SK-N-SH (cell line): ENCODE measurements around the gene UCHL3. TPM values are rescaled to one million over a fixed set of nuclear protein-coding genes. Genes with fewer than 3 reads are reported as not detected.
A peak's percentile ranks its signal among the peaks of the same experiment; 100 is the strongest.

ENCODE experiments used
- CTCF ChIA-PET: fragments of 300-600, 350-600 bp; formaldehyde crosslinking; extraction: SDS; loops from one replicate; lab custom pipeline; 2021; lab: Yijun Ruan, JAX
- POLR2A ChIA-PET: fragments of 350-600 bp; sonication (Branson Sonifier 250); formaldehyde crosslinking; extraction: SDS; loops from one replicate; lab custom pipeline; 2020; ENCODE audit warnings: antibody characterized with exemption, inconsistent platforms; lab: Yijun Ruan, JAX
- DNase-seq: peaks from one replicate; pipeline ENCODE4 v3.0.0; 2012
- H2AFZ ChIP-seq: fragments of 200-600 bp; sonication (generic); 2 replicates; pipeline ENCODE4 v1.8.1; 2016; ENCODE audit warnings: antibody characterized with exemption, mild to moderate bottlenecking, low read depth
- H3F3A ChIP-seq: fragments of 200-600 bp; sonication (generic); replicated peaks from 2 replicates; pipeline ENCODE3; 2016; ENCODE audit warnings: antibody characterized with exemption, mild to moderate bottlenecking; ENCODE audit not compliant: insufficient read depth
- H3K27ac ChIP-seq, 2 experiments: fragments of 200-500 bp in 1 of 2; fragments of 200-600 bp in 1 of 2; sonication (Bioruptor generic) in 1 of 2; sonication (generic), shearing (Covaris generic) in 1 of 2; 2 replicates each; pipeline versions ENCODE4 v1.5.1 to v1.6.1; 2014 to 2016; ENCODE audit warnings: low read depth in 2 of 2, inconsistent platforms in 1 of 2, low read length in 1 of 2, mild to moderate bottlenecking in 1 of 2, mixed read lengths in 1 of 2
- H3K27me3 ChIP-seq: fragments of 200-600 bp; sonication (generic), shearing (Covaris generic); 2 replicates; pipeline ENCODE4 v1.6.1; 2016; ENCODE audit warnings: mixed run types; ENCODE audit not compliant: insufficient read depth
- H3K36me3 ChIP-seq, 2 experiments: fragments of 200-500 bp in 1 of 2; fragments of 200-600 bp in 1 of 2; sonication (Bioruptor generic) in 1 of 2; sonication (generic) in 1 of 2; replicated peaks in 1 of 2; 2 replicates each; pipeline versions ENCODE3 to v1.5.1; 2014 to 2016; ENCODE audit warnings: low read length in 1 of 2, mild to moderate bottlenecking in 1 of 2; ENCODE audit not compliant: insufficient read depth in 2 of 2, control insufficient read depth in 1 of 2
- H3K4me1 ChIP-seq, 2 experiments: fragments of 200-500 bp in 1 of 2; fragments of 200-600 bp in 1 of 2; sonication (Bioruptor generic) in 1 of 2; sonication (generic), shearing (Covaris generic) in 1 of 2; 2 replicates each; pipeline versions ENCODE4 v1.5.1 to v1.6.1; 2014 to 2016; ENCODE audit warnings: low read depth in 1 of 2, low read length in 1 of 2, mixed run types in 1 of 2; ENCODE audit not compliant: insufficient read depth in 2 of 2, control insufficient read depth in 1 of 2
- H3K4me2 ChIP-seq: fragments of 200-600 bp; sonication (generic), shearing (Covaris generic); 2 replicates; pipeline ENCODE4 v1.6.1; 2017; ENCODE audit warnings: mixed run types
- H3K4me3 ChIP-seq, 2 experiments: fragments of 200-500 bp in 1 of 2; fragments of 200-600 bp in 1 of 2; sonication (Bioruptor generic) in 1 of 2; sonication (generic), shearing (Covaris generic) in 1 of 2; 2 replicates each; pipeline versions ENCODE4 v1.5.1 to v1.8.1; 2014 to 2016; ENCODE audit warnings: low read depth in 2 of 2, inconsistent platforms in 1 of 2, low read length in 1 of 2, mild to moderate bottlenecking in 1 of 2, mixed read lengths in 1 of 2, moderate library complexity in 1 of 2
- H3K79me2 ChIP-seq: fragments of 200-600 bp; sonication (generic); 2 replicates; pipeline ENCODE4 v1.8.1; 2017; ENCODE audit warnings: mild to moderate bottlenecking; ENCODE audit not compliant: insufficient read depth
- H3K9ac ChIP-seq: fragments of 200-600 bp; sonication (generic); 2 replicates; pipeline ENCODE4 v1.6.1; 2017; ENCODE audit warnings: mixed run types
- H3K9me2 ChIP-seq: fragments of 200-600 bp; sonication (generic); 2 replicates; pipeline ENCODE4 v1.6.1; 2017; ENCODE audit warnings: mixed run types
- H3K9me3 ChIP-seq: fragments of 200-600 bp; sonication (generic); 2 replicates; pipeline ENCODE4 v1.6.1; 2017; ENCODE audit warnings: mixed run types, mild to moderate bottlenecking, moderate library complexity
- H4K20me1 ChIP-seq: fragments of 200-600 bp; sonication (generic); 2 replicates; pipeline ENCODE4 v1.6.1; 2017; ENCODE audit warnings: mild to moderate bottlenecking, mixed run types; ENCODE audit not compliant: insufficient read depth
- EP300 ChIP-seq, 2 experiments: IDR thresholded peaks; 2 replicates each; pipeline versions ENCODE4 v1.4.0 to v1.6.1; 2012; ENCODE audit warnings: borderline replicate concordance in 1 of 2, low read depth in 1 of 2, low read length in 1 of 2
- EZH2phosphoT487 ChIP-seq: fragments of 200-600 bp; sonication (generic); IDR thresholded peaks from 2 replicates; pipeline ENCODE4 v1.6.1; 2017; ENCODE audit warnings: low read depth, mixed run types, mild to moderate bottlenecking, antibody characterized with exemption, moderate library complexity, borderline replicate concordance
- GABPA ChIP-seq: IDR thresholded peaks from 2 replicates; pipeline ENCODE4 v1.4.0; 2012; ENCODE audit warnings: low read depth, mild to moderate bottlenecking
- NFIC ChIP-seq: IDR thresholded peaks from 2 replicates; pipeline ENCODE4 v1.4.0; 2012; ENCODE audit warnings: borderline replicate concordance
- POLR2AphosphoS5 ChIP-seq: IDR thresholded peaks from 2 replicates; pipeline ENCODE4 v1.6.1; 2012; ENCODE audit warnings: low read depth, low read length
- TCF12 ChIP-seq: IDR thresholded peaks from 2 replicates; pipeline ENCODE4 v1.4.0; 2012
- WGBS: methylation state at CpG from one replicate; pipeline ENCODE4 v1.1.6; 2017; ENCODE audit warnings: low lambda C conversion rate; 5-methylcytosine and 5-hydroxymethylcytosine counted together
- polyA plus RNA-seq, 3 experiments: library from polyadenylated mRNA; depleted of rRNA; stranded (reverse); fragments of >200 nt; gene quantifications; 2 replicates each; pipeline ENCODE4 v1.2.3, GENCODE V29; 2012
- TF ChIP-seq, protein P1 (sequence below): fragments of 150-350 bp; IDR thresholded peaks from 2 replicates; pipeline ENCODE4 v1.6.1; 2017; ENCODE audit warnings: antibody characterized with exemption, low read length, low read depth, borderline replicate concordance
- TF ChIP-seq, protein P2 (sequence below): IDR thresholded peaks from 2 replicates; pipeline ENCODE4 v1.4.0; 2012; ENCODE audit warnings: low read depth, borderline replicate concordance
- TF ChIP-seq, protein P3 (sequence below): IDR thresholded peaks from 2 replicates; pipeline ENCODE4; 2012
- TF ChIP-seq, protein P4 (sequence below): IDR thresholded peaks from 2 replicates; pipeline ENCODE4 v1.6.1; 2012; ENCODE audit warnings: mild to moderate bottlenecking, low read depth, low read length, moderate library complexity

The UCHL3 gene
- polyA plus RNA-seq, 1 of the 3 experiments (the other 2 are of a cell fraction), result 28.8 TPM

DNA sequence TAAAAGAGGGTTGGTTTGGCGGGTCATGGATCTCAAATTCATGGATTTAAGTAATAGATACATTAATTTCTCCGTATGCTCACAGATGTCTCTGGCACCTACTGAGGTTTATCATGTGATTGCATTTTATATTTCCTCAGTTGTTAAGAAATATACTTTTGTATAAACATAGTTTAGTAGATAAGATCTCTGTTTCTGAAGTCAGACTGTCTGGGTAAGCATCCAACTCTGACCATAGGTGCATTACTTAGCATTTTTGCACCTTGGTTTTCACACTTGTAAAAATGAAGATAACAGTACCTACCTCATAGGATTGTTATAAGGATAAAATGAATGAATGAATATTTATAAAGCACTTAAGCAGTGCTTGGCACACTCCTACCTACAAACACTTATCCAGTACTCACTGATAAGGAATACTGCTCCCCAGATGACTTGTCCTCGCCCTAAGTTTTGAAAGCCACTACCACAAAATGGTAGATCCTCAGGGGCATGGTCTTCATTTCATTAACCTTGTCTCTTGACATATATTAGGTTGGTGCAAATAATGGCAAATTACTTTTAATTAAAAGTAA lies 38.5 kb upstream of the UCHL3 start (continued):
- no peak for TF ChIP-seq EP300 (IDR thresholded peaks at IDR 0.05; ENCODE audit: borderline replicate concordance in 1 of 2, low read depth in 1 of 2, low read length in 1 of 2)
- no peak for TF ChIP-seq EZH2phosphoT487
- TF ChIP-seq, protein P1, sequence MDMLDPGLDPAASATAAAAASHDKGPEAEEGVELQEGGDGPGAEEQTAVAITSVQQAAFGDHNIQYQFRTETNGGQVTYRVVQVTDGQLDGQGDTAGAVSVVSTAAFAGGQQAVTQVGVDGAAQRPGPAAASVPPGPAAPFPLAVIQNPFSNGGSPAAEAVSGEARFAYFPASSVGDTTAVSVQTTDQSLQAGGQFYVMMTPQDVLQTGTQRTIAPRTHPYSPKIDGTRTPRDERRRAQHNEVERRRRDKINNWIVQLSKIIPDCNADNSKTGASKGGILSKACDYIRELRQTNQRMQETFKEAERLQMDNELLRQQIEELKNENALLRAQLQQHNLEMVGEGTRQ, result no peak

DNA sequence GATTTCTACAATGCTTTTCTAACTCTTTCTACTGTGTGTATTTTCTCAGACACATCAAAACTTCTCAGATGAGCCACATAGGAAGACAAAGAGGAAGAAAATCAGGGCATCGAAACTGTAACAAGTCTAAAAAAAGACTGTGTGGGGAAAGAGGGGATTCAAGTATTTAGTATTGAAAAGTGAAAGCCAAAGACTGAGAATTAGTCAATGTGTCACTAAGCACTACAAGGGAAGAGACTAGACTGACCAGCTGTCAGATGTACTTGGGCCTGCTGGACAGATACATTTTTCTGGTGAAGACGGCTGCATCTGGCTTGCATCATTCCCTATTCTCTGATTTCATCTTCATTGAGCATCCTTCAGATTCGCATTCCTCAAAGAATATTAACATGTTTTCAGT lies 37.3 kb upstream of the UCHL3 start:
- 70% methylated on average over 3 of the region's 3 CpGs for WGBS
- H3K9me2 ChIP-seq, result no peaks in the 10 kb centered on the region
- TF ChIP-seq, protein P2, sequence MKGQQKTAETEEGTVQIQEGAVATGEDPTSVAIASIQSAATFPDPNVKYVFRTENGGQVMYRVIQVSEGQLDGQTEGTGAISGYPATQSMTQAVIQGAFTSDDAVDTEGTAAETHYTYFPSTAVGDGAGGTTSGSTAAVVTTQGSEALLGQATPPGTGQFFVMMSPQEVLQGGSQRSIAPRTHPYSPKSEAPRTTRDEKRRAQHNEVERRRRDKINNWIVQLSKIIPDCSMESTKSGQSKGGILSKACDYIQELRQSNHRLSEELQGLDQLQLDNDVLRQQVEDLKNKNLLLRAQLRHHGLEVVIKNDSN, result no peak
- TF ChIP-seq, protein P3, sequence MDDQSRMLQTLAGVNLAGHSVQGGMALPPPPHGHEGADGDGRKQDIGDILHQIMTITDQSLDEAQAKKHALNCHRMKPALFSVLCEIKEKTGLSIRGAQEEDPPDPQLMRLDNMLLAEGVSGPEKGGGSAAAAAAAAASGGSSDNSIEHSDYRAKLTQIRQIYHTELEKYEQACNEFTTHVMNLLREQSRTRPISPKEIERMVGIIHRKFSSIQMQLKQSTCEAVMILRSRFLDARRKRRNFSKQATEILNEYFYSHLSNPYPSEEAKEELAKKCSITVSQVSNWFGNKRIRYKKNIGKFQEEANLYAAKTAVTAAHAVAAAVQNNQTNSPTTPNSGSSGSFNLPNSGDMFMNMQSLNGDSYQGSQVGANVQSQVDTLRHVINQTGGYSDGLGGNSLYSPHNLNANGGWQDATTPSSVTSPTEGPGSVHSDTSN, result peak; percentile 64; the same call in 1 of the 2 replicates
- TF ChIP-seq, protein P4, sequence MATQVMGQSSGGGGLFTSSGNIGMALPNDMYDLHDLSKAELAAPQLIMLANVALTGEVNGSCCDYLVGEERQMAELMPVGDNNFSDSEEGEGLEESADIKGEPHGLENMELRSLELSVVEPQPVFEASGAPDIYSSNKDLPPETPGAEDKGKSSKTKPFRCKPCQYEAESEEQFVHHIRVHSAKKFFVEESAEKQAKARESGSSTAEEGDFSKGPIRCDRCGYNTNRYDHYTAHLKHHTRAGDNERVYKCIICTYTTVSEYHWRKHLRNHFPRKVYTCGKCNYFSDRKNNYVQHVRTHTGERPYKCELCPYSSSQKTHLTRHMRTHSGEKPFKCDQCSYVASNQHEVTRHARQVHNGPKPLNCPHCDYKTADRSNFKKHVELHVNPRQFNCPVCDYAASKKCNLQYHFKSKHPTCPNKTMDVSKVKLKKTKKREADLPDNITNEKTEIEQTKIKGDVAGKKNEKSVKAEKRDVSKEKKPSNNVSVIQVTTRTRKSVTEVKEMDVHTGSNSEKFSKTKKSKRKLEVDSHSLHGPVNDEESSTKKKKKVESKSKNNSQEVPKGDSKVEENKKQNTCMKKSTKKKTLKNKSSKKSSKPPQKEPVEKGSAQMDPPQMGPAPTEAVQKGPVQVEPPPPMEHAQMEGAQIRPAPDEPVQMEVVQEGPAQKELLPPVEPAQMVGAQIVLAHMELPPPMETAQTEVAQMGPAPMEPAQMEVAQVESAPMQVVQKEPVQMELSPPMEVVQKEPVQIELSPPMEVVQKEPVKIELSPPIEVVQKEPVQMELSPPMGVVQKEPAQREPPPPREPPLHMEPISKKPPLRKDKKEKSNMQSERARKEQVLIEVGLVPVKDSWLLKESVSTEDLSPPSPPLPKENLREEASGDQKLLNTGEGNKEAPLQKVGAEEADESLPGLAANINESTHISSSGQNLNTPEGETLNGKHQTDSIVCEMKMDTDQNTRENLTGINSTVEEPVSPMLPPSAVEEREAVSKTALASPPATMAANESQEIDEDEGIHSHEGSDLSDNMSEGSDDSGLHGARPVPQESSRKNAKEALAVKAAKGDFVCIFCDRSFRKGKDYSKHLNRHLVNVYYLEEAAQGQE, result peak; percentile 57; the same call in 1 of the 2 replicates
- no peak for TF ChIP-seq GABPA
- peak; percentile 73 for TF ChIP-seq TCF12
- TF ChIP-seq NFIC, result no peak
- TF ChIP-seq POLR2AphosphoS5, result no peak
- H3K4me2 ChIP-seq, result no peak overlapping the region
- ChIA-PET CTCF (interaction anchor here (2.1 kb wide), 1 partner anchor 29 kb away, joined by 9 read pairs; the partner anchor contains the start of gene TBC1D4), POLR2A (no interaction called here)
- DNase-seq, result no peak
- H3K79me2 ChIP-seq, result no peaks in the 10 kb centered on the region
- H3K36me3 ChIP-seq, result no peaks in the 10 kb centered on the region
- no peaks in the 10 kb centered on the region for H3K9me3 ChIP-seq
- H3K9ac ChIP-seq, result no peak overlapping the region
- H4K20me1 ChIP-seq, result no peaks in the 10 kb centered on the region
- H3K4me3 ChIP-seq, result no peak overlapping the region
- H2AFZ ChIP-seq, result 0 out of 2 replicates have a peak overlapping the region, but pooled peaks have one; percentile 23
- no peaks in the 10 kb centered on the region; a peak in 1 of 4 replicates for H3K4me1 ChIP-seq
- no peaks in the 10 kb centered on the region for H3F3A ChIP-seq
- H3K27me3 ChIP-seq, result no peaks in the 10 kb centered on the region
- H3K27ac ChIP-seq, result no peak overlapping the region
